Measurements from ENCODE around the gene ATAD3A.
A peak's percentile ranks its signal among the peaks of the same experiment; 100 is the strongest.

Gene ATAD3A

DNA sequence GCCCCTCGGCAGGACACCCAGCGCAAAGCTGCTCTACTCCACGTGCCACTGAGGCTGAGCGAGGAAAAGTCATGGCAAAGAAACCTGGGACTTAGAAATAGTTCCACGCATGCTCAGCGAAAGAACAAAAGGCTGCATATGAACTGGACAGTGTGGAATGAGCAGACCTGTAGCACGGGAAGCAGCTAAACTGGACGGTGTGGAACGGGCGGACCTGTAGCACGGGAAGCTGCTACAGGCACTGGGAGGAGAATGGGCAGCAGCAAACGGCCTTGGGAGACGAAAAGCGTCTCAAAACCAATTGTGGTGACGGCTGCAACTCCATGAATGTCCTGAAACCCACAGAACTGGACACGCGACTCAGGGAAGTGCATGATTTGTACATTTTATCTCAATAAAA is 47.1 kb downstream of the ATAD3A start:
- ATAC-seq (no peak), DNase-seq (no peak)
- Mint-ChIP-seq H3K27ac (peak overlapping the region; percentile 52), H3K9me3 (no peaks in the 10 kb centered on the region), H3K27me3 (no peaks in the 10 kb centered on the region), H3K4me3 (no peak overlapping the region), H3K36me3 (ENCODE audit: low read depth) (peaks cover 16% of the 10 kb centered on the region), H3K4me1 (peaks cover 2% of the 10 kb centered on the region)

DNA sequence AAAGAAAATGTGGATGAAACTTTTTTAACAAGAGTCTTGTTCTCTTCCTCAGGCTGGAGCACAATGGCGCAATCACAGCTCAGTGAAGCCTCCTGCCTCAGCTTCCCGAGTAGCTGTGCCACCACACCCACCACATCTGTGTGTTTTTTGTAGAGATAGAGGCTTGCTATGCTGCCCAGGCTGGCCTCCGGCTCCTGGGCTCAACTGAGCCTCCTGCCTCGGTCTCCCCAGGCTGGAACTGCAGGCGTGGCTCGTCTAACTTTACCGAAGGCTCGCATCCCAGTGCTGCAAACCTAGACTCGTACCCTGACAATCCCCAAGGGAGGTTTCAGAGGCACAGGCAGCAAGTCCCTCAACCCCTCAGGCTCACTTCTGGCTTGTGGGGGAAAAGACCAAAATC is 48.2 kb downstream of the ATAD3A start:
- ATAC-seq (no peak), DNase-seq (no peak)
- Mint-ChIP-seq H3K27me3 (no peaks in the 10 kb centered on the region), H3K4me3 (no peak overlapping the region), H3K36me3 (ENCODE audit: low read depth) (peaks cover 24% of the 10 kb centered on the region), H3K27ac (no peak overlapping the region), H3K4me1 (peaks cover 2% of the 10 kb centered on the region), H3K9me3 (no peaks in the 10 kb centered on the region)

DNA sequence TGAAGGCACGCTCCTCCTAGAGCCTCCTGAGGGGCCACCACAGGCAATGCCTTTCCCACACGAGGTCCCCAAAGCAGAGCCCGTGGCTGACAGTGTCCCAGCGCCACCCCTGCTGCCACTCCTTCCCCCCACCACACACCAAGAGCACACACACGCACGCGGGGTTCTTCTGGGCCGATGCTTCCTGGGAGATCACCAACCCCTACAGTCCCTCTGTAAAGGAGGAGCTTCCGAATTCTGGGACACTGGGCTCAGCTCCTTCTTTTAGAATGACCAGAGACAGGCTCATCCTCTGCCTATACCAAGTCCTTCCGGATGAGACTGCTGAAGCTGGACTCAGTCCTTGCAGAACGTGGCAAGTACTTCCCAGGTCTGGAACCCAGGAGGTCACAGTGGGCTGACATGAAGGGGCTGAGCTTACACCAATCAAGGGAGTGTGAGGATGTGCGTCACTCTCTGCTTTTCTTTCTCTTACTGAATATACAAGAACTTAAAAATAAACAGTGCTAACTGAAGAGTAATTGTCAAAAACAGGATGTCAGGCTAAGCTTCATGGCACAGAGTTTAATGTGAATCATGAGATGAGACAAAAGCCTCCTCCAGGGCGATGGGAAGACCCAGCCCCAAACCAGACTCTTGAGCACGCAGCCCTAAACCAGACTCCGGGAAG is 50.0 kb downstream of the ATAD3A start:
- Mint-ChIP-seq H3K4me1 (peaks cover 8% of the 10 kb centered on the region), H3K27ac (no peak overlapping the region), H3K9me3 (no peaks in the 10 kb centered on the region), H3K27me3 (no peaks in the 10 kb centered on the region), H3K36me3 (ENCODE audit: low read depth) (peaks cover 31% of the 10 kb centered on the region), H3K4me3 (no peak overlapping the region)
- ATAC-seq (no peak), DNase-seq (no peak)

DNA sequence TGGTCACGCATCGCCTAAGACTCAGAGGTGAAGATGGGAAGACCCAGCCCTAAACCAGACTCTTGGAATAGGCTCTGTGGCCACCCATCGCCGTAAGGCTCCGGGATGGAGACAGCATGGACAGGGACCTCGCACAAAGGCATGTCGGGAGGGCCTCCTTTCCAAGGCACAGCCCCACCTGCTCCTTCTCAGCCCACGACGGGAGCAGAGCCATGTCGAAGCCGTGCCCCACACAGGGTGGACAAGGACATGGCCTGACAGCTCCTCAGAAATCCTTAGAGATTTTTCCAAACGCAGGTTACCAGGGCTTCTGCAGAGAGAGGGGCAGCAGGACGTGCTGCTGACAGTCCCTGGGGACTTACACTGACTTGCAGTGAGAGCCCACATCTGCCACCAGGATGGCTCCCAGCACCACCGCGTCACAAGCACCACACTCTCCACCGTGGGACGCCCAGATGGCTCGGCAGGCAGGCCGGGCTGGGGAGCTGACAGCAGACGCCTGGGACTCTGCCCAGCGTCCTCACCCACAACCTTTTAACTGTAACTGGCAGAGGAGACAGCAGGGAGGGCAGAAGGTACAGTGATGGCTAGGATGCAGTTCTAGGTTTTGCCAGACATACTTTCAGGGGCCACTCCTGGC is 50.7 kb downstream of the ATAD3A start:
- Mint-ChIP-seq H3K36me3 (ENCODE audit: low read depth) (peaks cover 37% of the 10 kb centered on the region), H3K4me3 (no peak overlapping the region), H3K9me3 (no peaks in the 10 kb centered on the region), H3K27me3 (no peaks in the 10 kb centered on the region), H3K4me1 (peaks cover 13% of the 10 kb centered on the region), H3K27ac (no peak overlapping the region)
- DNase-seq (no peak), ATAC-seq (no peak)

DNA sequence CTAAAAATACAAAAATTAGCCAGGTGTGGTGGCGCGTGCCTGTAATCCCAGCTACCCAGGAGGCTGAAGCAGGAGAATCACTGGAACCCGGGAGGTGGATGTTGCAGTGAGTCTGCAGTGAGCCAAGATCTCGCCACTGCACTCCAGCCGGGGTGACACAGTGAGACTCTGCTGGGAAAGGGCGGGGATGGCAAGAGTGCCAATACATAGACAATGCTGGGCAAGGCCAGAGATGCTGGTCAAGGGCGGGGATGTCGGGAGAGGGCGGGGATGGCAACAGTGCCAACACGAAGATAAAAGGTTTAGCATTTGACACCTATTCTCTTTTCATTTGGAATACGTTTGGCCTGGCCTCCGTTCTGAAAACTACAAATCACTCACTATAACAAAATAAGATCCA is 51.7 kb downstream of the ATAD3A start:
- Mint-ChIP-seq H3K27me3 (no peaks in the 10 kb centered on the region), H3K27ac (no peak overlapping the region), H3K4me1 (peaks cover 17% of the 10 kb centered on the region), H3K4me3 (no peak overlapping the region), H3K36me3 (ENCODE audit: low read depth) (peaks cover 37% of the 10 kb centered on the region), H3K9me3 (no peaks in the 10 kb centered on the region)
- no peak for DNase-seq
- ATAC-seq, result no peak

DNA sequence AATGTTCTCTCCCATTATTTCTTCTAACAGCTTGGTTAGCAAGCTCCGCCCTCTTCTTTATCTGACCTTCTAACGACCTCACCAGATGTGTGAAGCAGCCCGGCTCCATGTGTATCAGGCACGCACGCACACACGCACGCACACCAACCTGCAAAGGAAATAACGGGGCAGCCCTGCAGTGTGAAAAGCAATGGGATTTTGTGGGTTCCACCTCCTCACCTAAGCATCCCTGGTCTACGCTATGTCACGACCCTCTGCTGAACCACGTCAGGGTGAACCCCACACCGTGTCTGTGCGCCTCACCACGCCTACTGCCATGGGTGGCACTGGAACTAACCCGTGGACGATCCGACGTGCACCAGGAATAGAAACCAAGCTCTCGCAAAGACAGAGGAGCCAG is 52.3 kb downstream of the ATAD3A start:
- H3K36me3 Mint-ChIP-seq (ENCODE audit: low read depth), result peaks cover 38% of the 10 kb centered on the region
- H3K4me3 Mint-ChIP-seq, result no peak overlapping the region
- no peak overlapping the region for H3K27ac Mint-ChIP-seq
- H3K9me3 Mint-ChIP-seq, result no peaks in the 10 kb centered on the region
- no peak for DNase-seq
- no peak for ATAC-seq
- H3K4me1 Mint-ChIP-seq, result peaks cover 21% of the 10 kb centered on the region
- no peaks in the 10 kb centered on the region for H3K27me3 Mint-ChIP-seq

DNA sequence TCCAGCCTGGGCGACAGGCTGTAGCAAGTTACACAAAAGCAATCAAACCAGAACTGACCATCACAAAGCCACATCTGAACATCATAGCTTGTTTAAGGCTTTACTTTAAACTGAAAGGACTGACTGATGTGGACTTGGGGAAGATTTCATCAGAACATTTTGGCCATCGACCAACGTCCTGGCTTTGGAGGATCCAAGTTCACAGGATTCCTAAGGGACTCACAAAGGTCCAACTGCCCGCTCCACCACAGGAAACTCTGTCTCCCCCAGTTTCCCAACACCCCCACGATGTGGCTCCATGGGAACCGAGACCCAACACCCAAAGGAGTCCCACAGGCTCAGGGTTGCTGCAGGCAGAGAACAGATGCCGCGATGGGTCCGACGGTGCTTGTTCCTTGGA is 53.4 kb downstream of the ATAD3A start:
- Mint-ChIP-seq H3K36me3 (ENCODE audit: low read depth) (peaks cover 46% of the 10 kb centered on the region), H3K4me3 (no peak overlapping the region), H3K27me3 (no peaks in the 10 kb centered on the region), H3K9me3 (no peaks in the 10 kb centered on the region), H3K4me1 (peaks cover 30% of the 10 kb centered on the region), H3K27ac (no peak overlapping the region)
- ATAC-seq (no peak), DNase-seq (no peak)

DNA sequence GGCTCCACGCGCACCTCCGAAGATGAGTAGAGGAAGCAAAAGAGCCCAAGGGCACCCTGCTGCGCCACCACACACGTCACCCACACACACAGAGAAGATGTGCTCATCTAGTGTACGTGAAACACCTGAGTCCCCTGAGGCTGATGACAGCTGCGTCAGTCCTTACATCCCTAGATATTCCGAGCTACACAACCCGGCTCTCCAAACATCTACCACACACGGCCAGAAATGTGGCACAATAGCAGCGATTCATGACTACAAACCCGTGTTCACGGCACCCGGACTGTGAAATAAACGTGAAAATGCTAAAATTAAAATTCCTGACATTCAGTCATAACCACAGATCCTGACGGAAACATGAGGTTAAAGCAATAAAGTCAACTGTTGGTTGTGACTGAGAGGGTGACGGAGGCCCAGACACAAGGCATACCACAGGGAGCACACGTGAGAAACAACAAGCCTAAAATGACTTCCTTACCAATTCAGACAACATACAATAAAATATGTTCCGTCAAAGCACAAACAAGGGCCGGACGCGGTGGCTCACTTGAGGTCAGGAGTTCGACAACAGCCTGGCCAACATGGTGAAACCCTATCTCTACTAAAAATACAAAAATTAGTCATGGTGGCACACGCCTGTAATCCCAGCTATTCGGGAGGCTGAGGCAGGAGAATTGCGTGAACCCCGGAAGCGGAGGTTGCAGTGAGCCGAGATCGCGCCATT is 55.4 kb downstream of the ATAD3A start:
- peaks cover 40% of the 10 kb centered on the region for H3K4me1 Mint-ChIP-seq
- no peak overlapping the region for H3K4me3 Mint-ChIP-seq
- H3K9me3 Mint-ChIP-seq, result no peaks in the 10 kb centered on the region
- H3K27me3 Mint-ChIP-seq, result no peaks in the 10 kb centered on the region
- H3K27ac Mint-ChIP-seq, result peak overlapping the region; percentile 78
- H3K36me3 Mint-ChIP-seq (ENCODE audit: low read depth), result peaks cover 48% of the 10 kb centered on the region
- DNase-seq, result no peak
- no peak for ATAC-seq

DNA sequence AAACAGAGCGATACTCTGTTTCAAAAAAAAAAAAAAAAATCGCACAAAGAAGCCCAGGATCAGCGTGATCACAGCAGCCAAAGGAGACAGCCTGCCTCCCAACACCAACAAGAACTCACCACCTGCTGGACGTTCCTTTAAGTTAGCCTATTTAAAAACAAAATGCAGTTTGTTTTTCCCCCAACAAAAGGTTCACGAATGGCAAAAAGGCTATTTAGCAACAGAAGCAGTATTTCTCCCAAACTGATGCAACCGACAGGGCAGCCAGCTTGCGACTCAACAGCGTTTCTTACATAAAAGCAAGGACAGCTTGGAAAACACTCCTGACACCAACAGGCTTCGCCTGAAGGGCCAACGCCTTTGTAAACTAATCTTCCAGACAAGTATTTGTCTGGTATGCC is 55.9 kb downstream of the ATAD3A start:
- H3K9me3 Mint-ChIP-seq, result no peaks in the 10 kb centered on the region
- DNase-seq (no peak), ATAC-seq (no peak)
- no peaks in the 10 kb centered on the region for H3K27me3 Mint-ChIP-seq
- H3K4me3 Mint-ChIP-seq, result no peak overlapping the region
- peaks cover 48% of the 10 kb centered on the region for H3K36me3 Mint-ChIP-seq (ENCODE audit: low read depth)
- H3K4me1 Mint-ChIP-seq, result peaks cover 44% of the 10 kb centered on the region
- H3K27ac Mint-ChIP-seq, result no peak overlapping the region

DNA sequence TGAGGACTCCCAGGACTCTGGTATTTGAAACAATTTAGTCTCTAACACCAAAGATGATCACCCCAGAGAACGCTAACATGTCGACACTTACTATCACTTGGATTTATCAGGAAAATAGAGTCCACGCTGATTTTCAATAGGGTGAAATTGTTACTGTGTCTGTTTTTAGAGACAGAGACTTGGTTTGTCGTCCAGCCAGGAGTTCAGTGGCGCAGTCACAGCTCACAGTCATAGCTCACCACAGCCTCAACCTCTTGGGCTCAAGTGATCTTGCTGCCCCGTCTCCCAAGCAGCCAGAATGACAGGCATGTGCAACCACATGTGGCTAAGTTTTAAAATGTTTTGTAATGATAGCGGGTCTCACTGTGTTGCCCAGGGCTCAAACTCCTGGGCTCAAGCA is 57.4 kb downstream of the ATAD3A start:
- Mint-ChIP-seq H3K9me3 (no peaks in the 10 kb centered on the region), H3K36me3 (ENCODE audit: low read depth) (peaks cover 49% of the 10 kb centered on the region), H3K4me3 (no peak overlapping the region), H3K4me1 (peaks cover 50% of the 10 kb centered on the region), H3K27ac (peak overlapping the region; percentile 54), H3K27me3 (no peaks in the 10 kb centered on the region)
- DNase-seq (no peak), ATAC-seq (no peak)

DNA sequence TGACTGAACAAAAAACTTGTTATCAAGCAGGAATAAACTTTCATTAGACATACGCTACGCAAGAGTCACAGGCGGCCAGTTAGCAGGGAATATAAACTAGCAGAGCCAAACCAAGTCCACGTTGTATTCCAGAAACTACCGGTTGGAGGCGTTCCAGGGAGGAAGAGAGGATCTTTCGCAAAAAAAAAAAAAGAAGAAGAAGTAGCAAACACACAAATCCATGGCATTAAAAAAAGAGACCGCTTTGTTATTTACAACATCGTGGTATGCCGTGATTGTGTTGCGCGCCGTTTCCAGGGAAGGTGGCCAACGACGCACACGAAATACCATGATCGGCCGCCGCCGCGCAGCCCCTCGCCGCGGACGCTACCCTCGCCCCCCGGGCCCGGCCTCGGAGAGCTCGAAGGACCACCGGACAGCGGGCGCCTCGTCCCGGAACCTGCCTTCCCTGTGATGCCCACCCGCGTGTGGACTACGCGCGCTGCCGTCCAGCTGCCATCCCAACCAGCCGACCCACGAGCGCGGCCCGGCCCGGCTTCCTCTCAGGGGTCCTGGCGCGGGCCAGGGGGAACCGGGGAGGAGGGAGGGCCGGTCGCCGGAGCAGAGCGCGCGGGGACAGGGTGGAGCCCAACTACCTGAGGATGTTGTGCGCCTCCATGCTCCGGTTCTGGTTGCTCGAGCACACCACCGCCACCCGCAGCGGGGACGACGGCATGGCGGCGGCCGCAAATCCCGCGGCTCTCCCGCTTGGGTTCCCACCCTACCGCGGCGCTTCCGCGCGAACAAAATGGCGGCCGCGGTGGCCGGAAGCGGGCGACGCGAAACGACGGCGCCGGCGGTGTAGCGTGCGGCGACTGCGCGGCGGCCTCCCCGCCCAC is 62.1 kb downstream of the ATAD3A start:
- Mint-ChIP-seq H3K4me1 (peaks cover 46% of the 10 kb centered on the region), H3K9me3 (no peaks in the 10 kb centered on the region), H3K4me3 (peak overlapping the region; percentile 95), H3K36me3 (ENCODE audit: low read depth) (peaks cover 30% of the 10 kb centered on the region), H3K27ac (peak overlapping the region; percentile 98), H3K27me3 (no peaks in the 10 kb centered on the region)
- DNase-seq, result peak; percentile 73
- peak; percentile 70 for ATAC-seq

DNA sequence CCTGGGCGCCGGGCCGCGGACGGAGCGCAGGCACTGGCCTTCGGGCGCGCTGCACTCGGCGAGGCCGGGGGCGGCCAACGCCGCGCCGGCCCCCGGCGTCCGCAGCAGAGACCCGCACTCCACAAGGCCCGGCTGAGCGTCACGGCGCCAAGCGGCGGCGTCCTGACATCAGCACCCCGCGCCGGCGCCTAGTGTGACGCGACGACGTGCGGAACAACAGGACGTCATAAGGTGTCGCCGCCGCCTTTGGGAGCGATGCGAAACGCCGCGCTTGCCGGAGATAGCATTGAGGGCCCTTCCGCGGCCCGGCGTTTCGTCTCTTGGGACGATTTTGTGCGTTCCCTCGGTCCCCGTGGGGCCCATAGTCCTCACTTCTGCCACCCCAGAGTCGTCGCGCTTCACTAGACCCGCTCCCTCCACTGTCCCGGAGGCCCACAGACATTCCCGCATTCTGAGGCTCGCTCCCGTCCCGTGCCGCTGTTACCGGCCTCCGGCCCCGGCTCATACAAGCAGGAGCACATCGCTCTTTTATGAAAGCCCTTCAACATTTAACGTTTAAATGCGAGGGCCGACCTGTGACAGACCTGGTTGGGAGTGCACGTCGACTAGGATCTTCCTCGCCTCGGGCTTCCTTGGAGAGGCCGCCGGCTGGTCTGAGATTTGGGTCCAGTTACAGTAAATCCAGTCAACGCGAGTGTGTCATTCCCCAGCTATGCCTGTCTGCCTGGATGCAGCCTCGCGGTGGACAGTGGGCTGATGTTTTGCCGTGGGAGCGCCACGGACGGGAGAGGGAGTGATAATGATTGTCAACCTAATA is 63.0 kb downstream of the ATAD3A start, which contains the start of gene SSU72:
Gene SSU72, minus strand, starts transcription at position 143 of the 817 bp plus-strand sequence. CDS start 306 bp downstream, outside the sequence.
- ATAC-seq, result peak; percentile 92
- no peaks in the 10 kb centered on the region for H3K9me3 Mint-ChIP-seq
- H3K4me3 Mint-ChIP-seq, result peak within 1 kb of the TSS; percentile 95
- peak; percentile 95 for DNase-seq
- H3K4me1 Mint-ChIP-seq, result peaks cover 39% of the 10 kb centered on the region
- no peaks in the 10 kb centered on the region for H3K27me3 Mint-ChIP-seq
- peaks cover 22% of the 10 kb centered on the region for H3K36me3 Mint-ChIP-seq (ENCODE audit: low read depth)
- H3K27ac Mint-ChIP-seq, result peak within 1 kb of the TSS; percentile 98

DNA sequence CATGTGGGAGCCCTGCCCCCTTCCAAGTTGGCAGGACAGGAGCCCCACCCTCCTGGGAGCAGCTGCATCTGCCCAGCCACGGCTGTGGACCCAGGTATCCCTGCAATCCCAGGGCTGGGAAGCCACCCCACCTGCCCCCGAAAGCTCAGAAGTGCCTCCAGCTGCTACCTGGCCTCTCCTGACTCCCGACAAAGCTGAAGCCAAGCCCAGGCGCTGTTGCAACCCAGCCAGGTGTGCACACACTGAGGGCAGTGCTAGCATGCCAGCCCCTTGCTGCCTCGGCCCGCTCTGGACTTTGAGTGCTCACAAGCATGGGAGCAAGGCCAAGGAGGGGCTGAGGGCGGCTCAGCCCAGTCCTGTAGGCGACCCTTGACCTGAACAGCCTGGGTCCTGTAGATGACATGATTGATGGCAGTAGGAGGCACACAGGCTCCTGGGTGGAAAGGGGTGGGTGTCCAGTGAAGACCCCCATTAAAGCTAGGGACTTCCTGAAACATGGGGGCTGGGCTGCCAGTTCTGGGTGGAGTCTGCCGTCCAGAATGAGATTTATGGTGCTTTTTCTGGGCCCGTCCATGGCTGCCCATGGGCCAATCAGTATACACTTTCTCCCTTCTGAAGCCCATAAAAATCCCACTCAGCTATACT is 65.5 kb downstream of the ATAD3A start:
- H3K4me1 Mint-ChIP-seq, result peaks cover 23% of the 10 kb centered on the region
- no peaks in the 10 kb centered on the region for H3K9me3 Mint-ChIP-seq
- peaks cover 12% of the 10 kb centered on the region for H3K36me3 Mint-ChIP-seq (ENCODE audit: low read depth)
- no peak overlapping the region for H3K4me3 Mint-ChIP-seq
- DNase-seq (no peak), ATAC-seq (no peak)
- peaks cover 5% of the 10 kb centered on the region for H3K27me3 Mint-ChIP-seq
- no peak overlapping the region for H3K27ac Mint-ChIP-seq
